DMS53 (cell line): Measurements from ENCODE around the gene NLGN4Y.

Source experiments
- DNase-seq: peaks from one replicate; lab custom pipeline; 2025; lab: John Stamatoyannopoulos, UW

NLGN4Y gene

DNA sequence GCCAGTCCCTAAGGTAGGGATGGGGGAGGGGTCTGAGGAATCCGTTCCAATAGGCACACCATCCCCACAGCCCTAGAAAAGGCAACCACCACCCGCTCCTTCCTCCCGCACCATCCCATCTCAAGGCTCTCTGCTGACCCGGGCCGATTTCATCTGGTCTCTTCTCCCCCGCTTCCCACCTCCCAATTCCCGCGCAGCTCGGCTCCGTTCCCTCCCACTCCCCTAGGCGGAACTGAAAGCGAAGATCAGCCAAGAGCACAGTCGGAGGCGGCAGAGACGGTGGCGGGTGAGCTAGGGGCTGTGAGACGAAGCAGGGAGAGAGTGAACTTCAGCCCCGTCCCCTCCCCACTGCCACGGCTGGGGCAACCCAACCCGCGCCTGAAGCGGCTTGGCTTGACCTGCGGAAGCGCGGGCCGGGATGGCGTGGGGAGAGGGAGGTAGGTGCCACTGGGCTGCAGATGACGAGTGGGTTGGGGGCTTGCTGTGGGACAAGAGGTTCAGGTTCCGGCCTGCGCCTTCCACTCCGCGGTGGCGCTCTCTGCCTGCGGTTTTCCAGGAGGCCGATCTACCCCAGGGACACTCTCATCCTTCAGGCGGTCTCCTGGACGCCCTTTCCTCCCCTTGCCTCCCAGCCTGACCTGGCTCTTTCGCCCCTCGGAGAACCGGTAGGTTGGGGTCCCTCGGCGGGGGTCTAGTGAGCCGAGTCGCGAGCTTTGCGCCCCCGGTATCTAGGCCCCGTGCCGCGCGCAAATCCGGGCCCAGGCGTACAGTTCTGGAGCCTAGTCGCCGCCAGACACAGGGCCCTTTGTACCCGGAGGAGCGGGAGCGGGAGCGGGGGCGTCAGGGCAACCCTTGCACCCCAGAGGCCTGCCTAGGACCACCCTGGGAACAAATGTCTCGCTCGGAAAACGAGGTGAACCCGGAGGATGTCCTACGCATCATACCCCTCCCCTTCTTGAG, at the start of gene NLGN4Y:
NLGN4Y (plus strand) TSS at position 258 of the 960 bp plus-strand sequence. CDS start 97,591 bp downstream, outside the sequence.
- no peak for DNase-seq

DNA sequence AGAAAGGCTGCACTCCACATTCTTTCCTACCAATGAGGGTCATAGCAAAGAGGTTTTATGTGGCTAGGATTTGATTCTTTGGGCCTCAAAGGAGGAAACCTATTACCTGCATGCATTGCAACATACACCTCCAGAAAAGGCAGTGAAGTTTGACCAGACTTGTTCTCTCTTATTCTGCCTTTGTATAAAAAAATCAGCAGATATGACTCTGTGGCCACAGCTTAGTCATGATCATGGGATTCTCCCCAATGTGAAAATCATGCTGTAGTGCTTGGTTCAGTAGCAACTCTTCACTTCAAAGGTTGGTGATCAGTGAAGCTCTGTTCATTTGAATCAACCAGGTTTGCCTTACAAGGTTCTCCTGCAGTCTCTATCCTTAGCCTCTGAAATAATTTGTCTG, 38.4 kb upstream of the NLGN4Y start:
- no peak for DNase-seq

- no peak for DNase-seq
Measured at GRCh38 chrY:14490226-14490625, 34.1 kb upstream of the NLGN4Y start.

DNA sequence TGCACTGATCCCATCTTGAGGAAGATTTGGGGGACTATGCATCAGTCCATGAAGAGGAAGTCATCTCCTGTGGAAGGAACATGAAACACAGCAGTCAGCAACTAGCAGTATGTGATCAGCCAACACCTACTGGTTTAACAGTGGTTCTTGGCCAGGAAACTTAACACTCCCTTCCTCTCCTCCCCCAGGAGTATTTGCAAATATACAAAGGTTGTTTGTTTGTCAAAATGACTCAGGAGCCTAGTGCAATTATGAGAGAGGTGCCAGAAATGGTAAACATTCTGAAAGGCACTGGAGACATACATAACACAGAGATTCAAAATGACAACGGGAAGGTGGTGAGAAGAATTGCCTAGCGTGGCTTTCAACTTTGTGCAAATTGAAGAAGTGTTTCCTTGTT, 26.3 kb upstream of the NLGN4Y start:
- no peak for DNase-seq

DNA sequence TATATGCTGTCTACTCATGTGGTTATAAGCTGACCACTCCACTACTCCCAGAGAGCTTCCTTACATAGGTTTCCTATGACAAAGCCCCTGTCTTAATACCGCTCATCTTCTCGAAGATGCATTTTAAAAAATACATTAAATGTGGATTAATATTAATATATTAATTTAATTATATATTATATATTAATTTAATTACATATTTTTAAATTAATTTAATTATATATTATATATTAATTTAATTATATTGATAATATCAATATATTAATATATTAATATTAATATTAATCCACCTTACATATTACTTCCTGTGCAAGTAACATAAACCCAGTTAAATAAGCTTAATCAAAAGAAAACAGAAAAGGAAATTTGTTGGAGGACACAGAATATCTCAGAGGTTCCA, 19.7 kb upstream of the NLGN4Y start:
- no peak for DNase-seq

- no peak for DNase-seq
Measured at GRCh38 chrY:14522379-14522950, 1.9 kb upstream of the NLGN4Y start.

- no peak for DNase-seq
Measured at GRCh38 chrY:14523491-14524271, 648 bp upstream of the NLGN4Y start.

DNA sequence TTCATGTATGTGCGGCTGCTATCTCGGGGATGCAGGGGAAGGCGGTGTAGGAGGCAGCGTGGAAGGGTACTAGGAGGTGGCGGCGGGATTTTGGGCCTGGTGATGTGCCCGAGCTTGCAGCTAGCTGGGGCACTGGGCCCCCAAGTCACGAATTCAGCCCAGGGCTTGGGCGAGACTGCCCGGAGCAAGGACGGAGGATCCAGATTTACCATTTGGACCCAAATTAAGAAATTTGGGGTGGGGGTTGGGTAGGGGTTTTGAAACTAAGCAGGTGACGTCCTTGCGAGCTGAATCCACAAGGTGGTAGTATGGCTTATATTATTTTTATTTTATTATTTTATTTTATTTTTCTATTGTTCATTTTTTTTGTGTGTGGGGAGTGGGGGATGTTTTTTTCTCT, 986 bp downstream of the NLGN4Y start:
- DNase-seq, result no peak

- DNase-seq, result no peak
Measured at GRCh38 chrY:14528361-14528760, 4.0 kb downstream of the NLGN4Y start.

DNA sequence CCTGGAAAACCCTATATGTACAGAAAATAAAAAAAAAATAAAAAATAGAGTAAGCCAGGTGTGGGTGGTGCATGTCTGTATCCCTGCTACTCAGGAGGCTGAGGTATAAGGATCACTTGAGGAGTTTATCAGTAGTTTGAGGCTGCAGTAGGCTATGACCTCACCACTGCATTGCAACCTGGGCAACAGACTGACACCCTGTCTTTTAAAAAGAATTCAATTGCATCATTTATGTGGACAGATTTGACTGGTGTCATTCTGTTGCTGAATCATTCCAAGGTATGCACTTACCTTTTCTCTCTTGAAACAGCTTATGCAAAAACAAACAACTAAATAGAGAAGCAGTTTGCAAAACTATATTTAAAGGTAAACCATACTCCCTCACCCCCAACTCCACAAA, 12.4 kb downstream of the NLGN4Y start:
- no peak for DNase-seq

- DNase-seq, result no peak
Measured at GRCh38 chrY:14543506-14543905, 19.2 kb downstream of the NLGN4Y start.

DNA sequence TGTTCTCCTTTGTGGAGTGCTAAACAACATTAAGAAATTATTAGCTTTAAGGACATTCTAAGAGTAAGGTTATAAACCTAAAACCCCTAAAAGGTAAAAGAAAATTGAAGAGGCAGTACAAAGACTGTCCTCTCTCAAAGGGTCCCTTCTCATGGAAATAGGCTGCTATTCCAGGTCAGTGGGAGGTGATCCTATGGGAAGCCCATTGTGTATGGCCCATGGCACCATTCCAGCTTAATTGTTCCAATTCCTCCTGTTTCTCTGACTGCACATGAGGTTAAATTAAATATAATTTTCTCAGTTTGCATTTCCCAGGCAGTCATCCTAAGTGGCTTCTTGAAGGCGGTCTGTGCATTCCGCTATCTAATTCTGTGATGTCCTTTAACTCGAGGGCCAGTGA, 57.0 kb downstream of the NLGN4Y start:
- DNase-seq, result no peak

DNA sequence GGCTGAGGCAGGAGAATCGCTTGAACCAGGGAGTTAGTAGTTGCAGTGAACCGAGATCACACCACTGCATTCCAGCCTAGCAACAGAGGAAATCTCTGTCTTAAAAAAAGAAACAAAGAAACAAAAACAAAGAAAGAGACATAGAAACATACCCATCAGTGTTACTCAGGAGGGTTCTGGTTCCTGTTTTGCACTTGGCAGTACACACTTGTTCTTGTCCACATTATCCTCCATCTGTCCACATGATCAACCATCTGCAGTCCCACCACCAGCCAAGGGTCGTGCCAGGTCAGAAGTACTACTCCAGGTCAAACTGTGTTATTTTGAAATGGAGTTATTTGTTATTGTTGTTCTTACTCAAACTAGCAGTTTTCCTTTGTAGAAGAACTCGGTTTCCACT, 62.4 kb downstream of the NLGN4Y start:
- no peak for DNase-seq

- DNase-seq, result no peak
Measured at GRCh38 chrY:14601372-14601771, 77.0 kb downstream of the NLGN4Y start.

DNA sequence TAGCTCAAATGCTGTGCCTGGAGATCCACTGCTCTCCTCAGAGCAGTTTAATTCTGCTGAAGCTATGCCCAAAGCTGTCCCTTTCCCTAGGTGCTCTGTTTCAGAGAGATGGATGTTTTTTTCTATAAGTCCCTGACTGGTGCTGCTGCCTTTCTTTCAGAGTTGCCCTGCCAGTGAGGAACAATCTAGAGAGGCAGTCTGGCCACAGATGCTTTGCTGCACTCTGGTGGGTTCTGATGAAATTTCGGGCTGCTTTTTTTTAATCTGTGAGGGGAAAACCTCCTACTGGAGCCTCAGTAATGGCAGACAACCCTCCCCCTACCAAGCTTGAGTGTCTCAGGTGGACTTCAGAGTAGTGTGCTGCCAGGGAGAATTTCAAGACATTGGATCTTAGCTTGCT, 93.3 kb downstream of the NLGN4Y start:
- DNase-seq, result no peak

DNA sequence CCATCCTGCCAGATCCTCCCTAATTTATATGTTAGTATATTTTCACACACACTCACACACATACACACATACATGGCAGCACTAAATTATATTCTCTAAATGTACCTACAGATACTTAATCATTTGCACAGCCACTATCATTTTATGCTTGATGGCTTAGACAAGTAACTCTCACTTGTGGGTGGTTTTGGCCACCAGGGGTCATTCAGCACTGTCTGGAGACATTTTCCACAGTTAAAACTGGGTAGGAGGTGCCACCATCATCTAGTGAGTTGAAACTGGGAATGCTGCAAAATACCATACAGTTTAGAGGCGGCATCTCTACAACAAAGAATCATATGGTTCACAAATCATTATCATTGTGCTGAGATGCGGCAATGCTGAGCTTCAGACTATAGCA, 94.2 kb downstream of the NLGN4Y start:
- DNase-seq, result no peak

GRCh38 chrY:14628208-14628607, 103.9 kb downstream of the NLGN4Y start:
- DNase-seq, result no peak

DNA sequence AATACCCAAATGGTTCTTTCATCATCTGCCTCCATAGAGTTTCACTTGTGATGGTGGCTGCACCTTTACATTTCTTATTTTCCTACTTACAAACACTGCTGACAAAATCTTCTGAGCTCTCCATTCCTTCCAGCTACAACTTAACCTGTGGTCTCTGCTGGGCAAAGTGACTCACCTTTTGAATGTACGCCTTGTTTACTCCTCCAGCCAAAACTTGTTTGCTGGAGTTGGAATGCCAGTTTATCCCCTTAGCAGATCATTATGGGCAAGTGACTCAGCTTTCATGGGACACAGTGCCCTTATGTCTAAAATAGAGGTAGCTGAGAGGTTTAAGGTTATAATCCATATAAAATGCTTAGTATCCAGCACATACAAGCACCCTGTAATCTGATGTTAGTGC, 107.3 kb downstream of the NLGN4Y start:
- no peak for DNase-seq

- DNase-seq, result no peak
Measured at GRCh38 chrY:14633718-14634117, 109.4 kb downstream of the NLGN4Y start.

- DNase-seq, result no peak
Measured at GRCh38 chrY:14634954-14635353, 110.6 kb downstream of the NLGN4Y start.

DNA sequence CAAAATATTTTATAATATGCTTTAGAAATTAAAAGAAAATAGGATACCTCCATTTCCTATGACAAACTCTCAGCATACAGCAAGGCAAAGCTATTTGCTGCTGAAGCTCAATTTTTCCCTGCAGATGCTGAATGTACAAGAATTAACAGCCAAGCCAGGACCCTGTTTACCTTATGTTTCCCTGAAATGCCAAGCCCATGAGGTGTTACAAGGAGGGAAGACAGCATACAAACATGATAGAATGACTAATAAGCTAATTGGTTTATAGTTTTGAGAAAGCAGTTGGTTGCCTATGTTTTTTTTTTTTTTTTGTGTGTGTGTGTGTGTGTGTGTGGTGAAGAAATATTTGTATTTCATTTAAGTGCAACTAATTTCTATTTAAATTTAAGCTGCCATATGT, 113.2 kb downstream of the NLGN4Y start:
- no peak for DNase-seq

DNA sequence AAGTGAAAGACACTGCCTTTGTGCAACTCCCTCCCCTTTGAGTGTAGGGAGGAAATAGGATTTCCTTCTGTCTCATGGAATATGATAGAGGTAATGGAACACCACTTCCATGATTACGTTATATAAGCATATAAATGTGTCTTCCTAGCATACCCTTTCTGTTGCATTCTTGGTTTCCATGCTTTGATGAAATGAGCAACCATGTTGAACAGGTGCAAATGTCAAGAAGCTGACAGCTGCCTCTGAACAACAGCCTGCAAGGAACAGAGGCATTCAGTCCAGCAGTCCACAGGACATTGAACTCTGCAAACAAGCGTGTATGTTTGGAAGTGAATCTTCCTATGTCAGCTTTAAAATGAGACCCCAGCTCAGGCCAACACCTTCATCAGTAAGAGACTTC, 117.5 kb downstream of the NLGN4Y start:
- DNase-seq, result no peak
